ENCODE measurements around the gene PI4K2B.

DNA sequence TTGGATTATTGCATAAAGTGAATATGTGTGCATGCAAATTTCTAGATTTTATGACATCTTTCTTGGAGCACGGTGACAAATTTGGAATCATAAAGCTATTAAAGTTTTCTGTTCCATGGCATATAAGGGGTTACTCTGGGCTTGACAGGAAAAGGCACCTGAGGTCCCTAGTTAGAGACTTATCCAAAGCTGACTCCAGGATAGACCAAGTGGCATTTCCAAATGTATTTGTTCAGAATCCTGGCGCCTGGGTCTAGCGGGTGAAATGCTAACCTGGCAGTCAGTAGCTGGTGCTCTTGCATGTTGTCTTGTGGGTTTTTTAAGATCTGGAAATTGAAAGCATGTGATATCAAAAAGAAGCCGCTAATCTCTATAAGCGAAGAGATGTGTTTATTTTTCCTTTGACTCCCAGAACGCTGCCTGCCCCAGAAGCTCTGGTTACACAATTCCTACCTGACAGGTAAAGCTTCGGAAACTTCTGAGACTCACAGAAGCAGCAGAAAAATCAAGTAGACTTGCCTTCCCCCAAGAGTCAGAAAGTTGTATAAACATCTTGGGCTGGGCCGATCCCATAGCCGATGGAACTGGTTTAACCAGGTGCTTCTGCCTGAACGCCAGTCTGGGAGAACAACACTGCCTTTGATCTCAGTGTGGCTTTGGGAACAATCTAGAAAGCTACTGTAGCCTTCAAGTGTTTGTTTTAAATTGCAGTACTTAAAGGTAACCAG is 65.8 kb downstream of the PI4K2B start:
- TF ChIP-seq YY1 (IDR thresholded peaks at IDR 0.05; ENCODE audit: insufficient read depth, insufficient read length) (no peak), ZNF274 (IDR thresholded peaks at IDR 0.05; ENCODE audit: low read depth, low read length) (no peak), SUZ12 (IDR thresholded peaks at IDR 0.05; ENCODE audit: extremely low read depth, insufficient read depth, insufficient read length) (no peak)
